Left hindlimb (tissue), 1 donor: ENCODE results near the gene DYRK1A.

ENCODE experiments used
- DNase-seq: peaks from one replicate; pipeline ENCODE4 v3.0.0-alpha.2; 2018

The DYRK1A gene

DNA sequence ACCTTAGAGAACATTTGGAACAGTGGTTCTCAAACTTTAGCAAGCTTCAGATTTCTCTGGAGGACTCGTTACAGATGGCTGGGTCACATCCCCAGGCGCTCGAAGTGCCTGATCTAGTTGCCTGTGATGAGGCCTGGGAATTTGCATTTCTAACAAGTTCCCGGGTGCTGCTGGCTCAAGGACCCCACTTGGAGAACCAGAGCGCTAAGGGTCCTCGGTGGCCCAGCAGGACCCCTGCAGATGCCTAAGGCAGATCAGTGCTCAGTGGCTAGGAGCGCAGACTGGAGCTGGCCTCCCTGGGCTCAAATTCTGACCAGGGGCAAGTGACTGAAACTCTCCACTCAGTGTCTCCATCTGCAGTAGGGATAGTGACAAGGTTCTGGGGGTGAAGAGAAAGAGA is 208.2 kb downstream of the DYRK1A start:
- DNase-seq: no peak

- no peak for DNase-seq
Measured at GRCh38 chr21:37575580-37575979, 209.0 kb downstream of the DYRK1A start.
